B cell (primary cell): ENCODE results near the gene SLC50A1. TPM values are rescaled to one million over a fixed set of nuclear protein-coding genes. Genes with fewer than 3 reads are reported as not detected.

Experiments used
- ATAC-seq: fragments of 200-7000 bp; cut with Tn5 transposase; one replicate; pipeline ENCODE4 v1.10.0; 2021; ENCODE audit warnings: low read depth, mild to moderate bottlenecking, moderate number of reproducible peaks, moderate library complexity
- CTCF ChIA-PET: fragments of 350-600 bp; sonication (Branson Sonifier 250); formaldehyde crosslinking; loops from one replicate; lab custom pipeline; 2021; ENCODE audit warnings: antibody characterized with exemption, inconsistent platforms; lab: Charles Lee
- POLR2A ChIA-PET: fragments of 350-600 bp; sonication (Branson Sonifier 250); formaldehyde crosslinking; loops from one replicate; lab custom pipeline; 2021; ENCODE audit warnings: antibody characterized with exemption; lab: Charles Lee
- DNase-seq: peaks from one replicate; pipeline ENCODE4 v3.0.0; 2013
- H2AFZ ChIP-seq: 2 replicates; pipeline ENCODE4 v1.6.1; 2012; ENCODE audit warnings: mild to moderate bottlenecking, low read depth, low read length; ENCODE audit not compliant: insufficient read depth, poor library complexity, severe bottlenecking
- H3K27ac ChIP-seq, 2 donors: 1 replicate in 1 of 2; 2 replicates in 1 of 2; pipeline ENCODE4 v1.5.1; 2012 to 2013; ENCODE audit warnings: low read length in 2 of 2, mild to moderate bottlenecking in 2 of 2, moderate library complexity in 1 of 2
- H3K27me3 ChIP-seq, 4 experiments: fragments of 200-600 bp in 1 of 4; sonication (generic) in 1 of 4; replicated peaks in 1 of 4; 1 replicate in 2 of 4; 2 replicates in 2 of 4; pipeline versions ENCODE4 v1.6.1 to v1.7.0; 2013 to 2016; ENCODE audit warnings: low read length in 3 of 4, mild to moderate bottlenecking in 2 of 4, mixed read lengths in 1 of 4, moderate library complexity in 1 of 4; ENCODE audit not compliant: insufficient read depth in 4 of 4, control insufficient read depth in 3 of 4; ENCODE audit errors: control extremely low read depth in 1 of 4
- H3K36me3 ChIP-seq, 2 experiments: replicated peaks in 1 of 2; 1 replicate in 1 of 2; 2 replicates in 1 of 2; pipeline versions ENCODE4 v1.6.1 to v1.7.1; 2013; ENCODE audit warnings: low read length in 1 of 2; ENCODE audit not compliant: insufficient read depth in 2 of 2, control insufficient read depth in 1 of 2; ENCODE audit errors: control extremely low read depth in 1 of 2, extremely low read depth in 1 of 2
- H3K4me1 ChIP-seq, 2 donors: fragments of 200-600 bp in 1 of 2; sonication (generic) in 1 of 2; 1 replicate in 1 of 2; 2 replicates in 1 of 2; pipeline versions ENCODE4 v1.5.1 to v1.6.1; 2013 to 2017; ENCODE audit warnings: low read length in 2 of 2; ENCODE audit not compliant: control insufficient read depth in 2 of 2, insufficient read depth in 2 of 2
- H3K4me2 ChIP-seq: replicated peaks from 2 replicates; pipeline ENCODE3; 2012; ENCODE audit warnings: mild to moderate bottlenecking, low read depth, low read length; ENCODE audit not compliant: poor library complexity, severe bottlenecking
- H3K4me3 ChIP-seq, 5 experiments: fragments of 200-600 bp in 1 of 5; sonication (generic) in 1 of 5; 1 replicate in 3 of 5; 2 replicates in 2 of 5; pipeline versions ENCODE4 v1.5.1 to v1.7.0; 2011 to 2016; ENCODE audit warnings: low read length in 4 of 5, mild to moderate bottlenecking in 4 of 5, low read depth in 2 of 5, control low read depth in 1 of 5, moderate library complexity in 1 of 5; ENCODE audit not compliant: insufficient read depth in 1 of 5; ENCODE audit errors: control extremely low read depth in 1 of 5, extremely low read depth in 1 of 5
- H3K79me2 ChIP-seq: fragments of 200-600 bp; sonication (generic); one replicate; pipeline ENCODE4 v1.6.0; 2016; ENCODE audit warnings: low read length; ENCODE audit not compliant: control insufficient read depth, insufficient read depth
- H3K9ac ChIP-seq: fragments of 200-600 bp; sonication (generic); 2 replicates; pipeline ENCODE4 v1.6.1; 2017; ENCODE audit warnings: mild to moderate bottlenecking, low read length, moderate library complexity
- H3K9me3 ChIP-seq, 3 donors: one replicate each; pipeline versions ENCODE4 v1.6.1 to v1.7.1; 2013; ENCODE audit warnings: low read length in 2 of 3; ENCODE audit not compliant: control insufficient read depth in 2 of 3, insufficient read depth in 1 of 3; ENCODE audit errors: control extremely low read depth in 1 of 3
- H4K20me1 ChIP-seq: 2 replicates; pipeline ENCODE4 v1.6.0; 2012; ENCODE audit warnings: mild to moderate bottlenecking, low read length; ENCODE audit not compliant: insufficient read depth, control insufficient read depth, poor library complexity, severe bottlenecking
- H3K27ac Mint-ChIP-seq: one replicate; pipeline ENCODE4 v1.8.0; 2021; ENCODE audit warnings: mixed read lengths
- H3K27me3 Mint-ChIP-seq: one replicate; pipeline ENCODE4 v1.8.0; 2021; ENCODE audit warnings: mixed read lengths
- H3K4me1 Mint-ChIP-seq: one replicate; pipeline ENCODE4 v1.8.0; 2021; ENCODE audit warnings: mixed read lengths
- H3K4me3 Mint-ChIP-seq: one replicate; pipeline ENCODE4 v1.8.0; 2021; ENCODE audit warnings: mixed read lengths
- H3K9me3 Mint-ChIP-seq: one replicate; pipeline ENCODE4 v1.8.0; 2022; ENCODE audit warnings: mixed read lengths; ENCODE audit not compliant: insufficient read depth
- EZH2 ChIP-seq: IDR thresholded peaks from 2 replicates; pipeline ENCODE4 v1.6.1; 2012; ENCODE audit warnings: borderline replicate concordance, low read depth, mild to moderate bottlenecking, moderate library complexity, low read length; ENCODE audit not compliant: insufficient read depth, poor library complexity, severe bottlenecking
- whole genome bisulfite sequencing: methylation state at CpG from one replicate; pipeline ENCODE4 v1.1.5; 2013; ENCODE audit warnings: missing lambda C conversion rate; ENCODE audit not compliant: insufficient coverage; 5-methylcytosine and 5-hydroxymethylcytosine counted together
- intact Hi-C: fragments of 100-400 bp; cut with micrococcal nuclease; formaldehyde crosslinking; loops from one replicate; pipeline ENCODE4 v1.10.0; 2022
- polyA plus RNA-seq: library from polyadenylated mRNA; depleted of rRNA; stranded (reverse); fragments of >200 nt; gene quantifications from 2 replicates; pipeline ENCODE4 v1.2.3, GENCODE V29; 2012
- total RNA-seq, 2 donors: library from RNA; stranded (reverse); fragments of 120-200 nt in 1 of 2; gene quantifications; 1 replicate in 1 of 2; 2 replicates in 1 of 2; pipeline versions ENCODE4 v1.2.3 to v1.2.4, GENCODE V29; 2013 to 2022
- TF ChIP-seq, protein P1 (sequence below): fragments of 200-600 bp; IDR thresholded peaks from one replicate; pipeline ENCODE4 v1.8.0; 2022; ENCODE audit warnings: antibody characterized with exemption, mild to moderate bottlenecking

Gene SLC50A1
- total and polyA plus RNA-seq, 2 donors (not counting 1 experiment from before 2014, with no cell fraction given), result 62.8 to 86.8 TPM

DNA sequence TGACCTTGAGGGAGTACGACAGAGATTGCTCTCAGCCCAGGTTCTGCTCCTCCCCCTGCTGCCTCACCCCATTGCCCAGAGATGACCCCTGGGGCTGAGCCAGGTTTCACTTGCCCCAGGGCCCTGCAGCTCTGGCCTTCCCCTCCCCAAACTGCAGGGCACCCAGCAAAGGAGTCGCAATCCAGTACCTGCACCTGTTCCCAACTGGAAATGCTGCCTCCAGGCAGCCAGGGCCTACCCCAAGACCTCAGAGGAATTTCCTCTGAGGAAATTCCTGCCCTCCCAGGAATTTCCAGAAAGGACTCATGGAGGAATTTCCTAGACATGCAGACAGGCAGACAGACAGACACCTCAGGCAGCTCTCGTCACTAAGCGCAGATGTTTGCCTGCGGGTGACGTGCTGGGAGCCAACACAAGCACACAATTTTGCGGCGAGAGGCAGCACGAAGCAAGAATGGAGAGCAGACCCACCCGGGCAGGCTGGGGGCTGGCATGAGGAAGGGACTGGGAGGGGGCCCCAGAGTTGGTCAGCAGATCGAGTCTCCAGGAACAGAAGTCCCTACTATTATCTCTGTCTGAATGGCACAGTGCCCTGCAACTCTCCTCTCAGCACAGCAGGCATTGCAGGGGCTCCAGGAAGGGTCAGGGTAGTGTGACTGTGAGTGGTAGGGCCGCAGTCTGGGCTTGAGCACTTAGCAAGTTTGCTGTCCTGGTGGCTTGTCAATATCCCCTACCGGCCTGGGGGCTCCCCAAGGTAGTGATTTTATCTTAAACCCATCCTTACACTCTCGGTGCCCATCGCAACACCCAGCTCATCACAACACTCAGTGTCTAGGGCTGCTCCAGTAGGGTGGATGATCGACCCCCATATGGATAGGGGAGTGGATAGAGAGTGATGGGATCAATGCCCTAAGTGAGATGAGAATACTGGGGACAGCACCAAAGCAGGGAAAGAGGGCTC, 10.9 kb upstream of the SLC50A1 start:
- no peak overlapping the region for H3K9ac ChIP-seq
- DNase-seq (no peak), ATAC-seq (no peak)
- H3K9me3 Mint-ChIP-seq, result no peaks in the 10 kb centered on the region
- H3K4me1 Mint-ChIP-seq, result peaks cover 34% of the 10 kb centered on the region
- no peaks in the 10 kb centered on the region for H3K36me3 ChIP-seq
- peaks cover 0 to 7% (median 0%) of the 10 kb centered on the region in 3 donors for H3K9me3 ChIP-seq
- H3K27ac ChIP-seq, result no peak overlapping the region
- peaks cover 8% of the 10 kb centered on the region for H4K20me1 ChIP-seq
- 90% methylated on average over 11 of the region's 16 CpGs for WGBS
- H2AFZ ChIP-seq, result no peak overlapping the region
- peaks cover 54% of the 10 kb centered on the region for H3K27me3 Mint-ChIP-seq
- H3K4me3 Mint-ChIP-seq, result no peak overlapping the region
- peaks cover 0 to 49% (median 24%) of the 10 kb centered on the region in 4 experiments for H3K27me3 ChIP-seq
- no peak overlapping the region for H3K4me3 ChIP-seq
- TF ChIP-seq, protein P1, sequence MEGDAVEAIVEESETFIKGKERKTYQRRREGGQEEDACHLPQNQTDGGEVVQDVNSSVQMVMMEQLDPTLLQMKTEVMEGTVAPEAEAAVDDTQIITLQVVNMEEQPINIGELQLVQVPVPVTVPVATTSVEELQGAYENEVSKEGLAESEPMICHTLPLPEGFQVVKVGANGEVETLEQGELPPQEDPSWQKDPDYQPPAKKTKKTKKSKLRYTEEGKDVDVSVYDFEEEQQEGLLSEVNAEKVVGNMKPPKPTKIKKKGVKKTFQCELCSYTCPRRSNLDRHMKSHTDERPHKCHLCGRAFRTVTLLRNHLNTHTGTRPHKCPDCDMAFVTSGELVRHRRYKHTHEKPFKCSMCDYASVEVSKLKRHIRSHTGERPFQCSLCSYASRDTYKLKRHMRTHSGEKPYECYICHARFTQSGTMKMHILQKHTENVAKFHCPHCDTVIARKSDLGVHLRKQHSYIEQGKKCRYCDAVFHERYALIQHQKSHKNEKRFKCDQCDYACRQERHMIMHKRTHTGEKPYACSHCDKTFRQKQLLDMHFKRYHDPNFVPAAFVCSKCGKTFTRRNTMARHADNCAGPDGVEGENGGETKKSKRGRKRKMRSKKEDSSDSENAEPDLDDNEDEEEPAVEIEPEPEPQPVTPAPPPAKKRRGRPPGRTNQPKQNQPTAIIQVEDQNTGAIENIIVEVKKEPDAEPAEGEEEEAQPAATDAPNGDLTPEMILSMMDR, result no peak
- TF ChIP-seq EZH2, result no peak
- H3K79me2 ChIP-seq, result no peaks in the 10 kb centered on the region
- intact Hi-C loops, result loop anchor here (5.0 kb wide), 2 partner anchors 32 to 43 kb away; no protein-coding TSS in a partner anchor
- no peak overlapping the region for H3K4me2 ChIP-seq
- POLR2A ChIA-PET, result interaction anchor here (0.7 kb wide), 1 partner anchor 50 kb away, joined by 3 read pairs; no protein-coding TSS in a partner anchor
- H3K27ac Mint-ChIP-seq, result no peak overlapping the region
- H3K4me1 ChIP-seq, result peaks cover 34% of the 10 kb centered on the region in 2 donors
- CTCF ChIA-PET, result interaction anchor here (1.5 to 2.3 kb wide), 2 partner anchors 33 to 42 kb away, joined by 5 to 10 read pairs; no protein-coding TSS in a partner anchor
